ENCODE data around the gene TTLL8.
"Not testable (repeated sequence)": the region's sequence is repeated elsewhere in the genome, so short reads cannot be mapped to it uniquely, and the experiment has no call there.

TTLL8 gene

GRCh38 chr22:50089682-50090411 lies 31.7 kb upstream of the TTLL8 start, which contains the start of gene MOV10L1:
Gene MOV10L1, plus strand, starts transcription at chr22:50090006. Its CDS starts 83 bp downstream, at chr22:50090089.
- peaks cover 8% of the 10 kb centered on the region for H3K4me1 ChIP-seq (ENCODE audit: insufficient read depth, low read length)
- H3K27me3 ChIP-seq (ENCODE audit: insufficient read depth, low read length) = no peaks in the 10 kb centered on the region; the same call in 1 of the 2 replicates
- 94% methylated on average over 83 of the region's 83 CpGs for WGBS
- no peak within 1 kb of the TSS for H3K9ac ChIP-seq (ENCODE audit: low read depth, low read length)
- H3K27ac ChIP-seq (ENCODE audit: low read depth, low read length) = no peak within 1 kb of the TSS
- H3K36me3 ChIP-seq (ENCODE audit: insufficient read depth, low read length) = no peaks in the 10 kb centered on the region
- no peaks in the 10 kb centered on the region for H3K9me3 ChIP-seq (ENCODE audit: insufficient read depth, low read depth, low read length)
- H3K4me3 ChIP-seq (ENCODE audit: low read length) = no peak within 1 kb of the TSS

GRCh38 chr22:50089231-50089630 lies 31.1 kb upstream of the TTLL8 start:
- no peak overlapping the region for H3K9ac ChIP-seq (ENCODE audit: low read depth, low read length)
- H3K4me1 ChIP-seq (ENCODE audit: insufficient read depth, low read length) = peaks cover 12% of the 10 kb centered on the region
- WGBS = 94% methylated on average over 11 of the region's 11 CpGs
- no peaks in the 10 kb centered on the region; the same call in 1 of the 2 replicates for H3K27me3 ChIP-seq (ENCODE audit: insufficient read depth, low read length)
- no peaks in the 10 kb centered on the region for H3K9me3 ChIP-seq (ENCODE audit: insufficient read depth, low read depth, low read length)
- H3K27ac ChIP-seq (ENCODE audit: low read depth, low read length) = no peak overlapping the region
- H3K4me3 ChIP-seq (ENCODE audit: low read length) = no peak overlapping the region
- H3K36me3 ChIP-seq (ENCODE audit: insufficient read depth, low read length) = no peaks in the 10 kb centered on the region

GRCh38 chr22:50088096-50088495 lies 30.0 kb upstream of the TTLL8 start:
- Histone ChIP-seq H3K36me3 (ENCODE audit: insufficient read depth, low read length) (no peaks in the 10 kb centered on the region), H3K4me3 (ENCODE audit: low read length) (no peak overlapping the region), H3K4me1 (ENCODE audit: insufficient read depth, low read length) (peaks cover 12% of the 10 kb centered on the region), H3K9me3 (ENCODE audit: insufficient read depth, low read depth, low read length) (no peaks in the 10 kb centered on the region), H3K27ac (ENCODE audit: low read depth, low read length) (no peak overlapping the region), H3K27me3 (ENCODE audit: insufficient read depth, low read length) (no peaks in the 10 kb centered on the region; the same call in 1 of the 2 replicates), H3K9ac (ENCODE audit: low read depth, low read length) (no peak overlapping the region)
- 94% methylated on average over 11 of the region's 12 CpGs for WGBS

GRCh38 chr22:50087646-50088045 lies 29.5 kb upstream of the TTLL8 start:
- H3K27ac ChIP-seq (ENCODE audit: low read depth, low read length) = no peak overlapping the region
- no peaks in the 10 kb centered on the region for H3K36me3 ChIP-seq (ENCODE audit: insufficient read depth, low read length)
- no peaks in the 10 kb centered on the region for H3K9me3 ChIP-seq (ENCODE audit: insufficient read depth, low read depth, low read length)
- no peaks in the 10 kb centered on the region; the same call in 1 of the 2 replicates for H3K27me3 ChIP-seq (ENCODE audit: insufficient read depth, low read length)
- 95% methylated on average over 12 of the region's 12 CpGs for WGBS
- H3K9ac ChIP-seq (ENCODE audit: low read depth, low read length) = no peak overlapping the region
- H3K4me1 ChIP-seq (ENCODE audit: insufficient read depth, low read length) = peaks cover 12% of the 10 kb centered on the region
- H3K4me3 ChIP-seq (ENCODE audit: low read length) = no peak overlapping the region

GRCh38 chr22:50086975-50087374 lies 28.9 kb upstream of the TTLL8 start:
- not testable (repeated sequence) for H3K27ac ChIP-seq (ENCODE audit: low read depth, low read length); H3K4me3 ChIP-seq (ENCODE audit: low read length); H3K9me3 ChIP-seq (ENCODE audit: insufficient read depth, low read depth, low read length); H3K27me3 ChIP-seq (ENCODE audit: insufficient read depth, low read length); H3K36me3 ChIP-seq (ENCODE audit: insufficient read depth, low read length); H3K9ac ChIP-seq (ENCODE audit: low read depth, low read length)
- WGBS = 91% methylated on average over 4 of the region's 4 CpGs
- H3K4me1 ChIP-seq (ENCODE audit: insufficient read depth, low read length) = peaks cover 12% of the 10 kb centered on the region

GRCh38 chr22:50086526-50086925 lies 28.4 kb upstream of the TTLL8 start:
- H3K9ac ChIP-seq (ENCODE audit: low read depth, low read length) = no peak overlapping the region
- H3K9me3 ChIP-seq (ENCODE audit: insufficient read depth, low read depth, low read length) = no peaks in the 10 kb centered on the region
- H3K27me3 ChIP-seq (ENCODE audit: insufficient read depth, low read length) = no peaks in the 10 kb centered on the region; the same call in 1 of the 2 replicates
- no peak overlapping the region for H3K4me3 ChIP-seq (ENCODE audit: low read length)
- H3K4me1 ChIP-seq (ENCODE audit: insufficient read depth, low read length) = peaks cover 12% of the 10 kb centered on the region
- H3K36me3 ChIP-seq (ENCODE audit: insufficient read depth, low read length) = no peaks in the 10 kb centered on the region
- H3K27ac ChIP-seq (ENCODE audit: low read depth, low read length) = no peak overlapping the region
- WGBS = 90% methylated on average over 2 of the region's 5 CpGs

GRCh38 chr22:50085211-50085972 lies 27.3 kb upstream of the TTLL8 start, which contains the start of gene MLC1:
Gene MLC1, minus strand, starts transcription at chr22:50085426. Its CDS starts 524 bp downstream, at chr22:50084902.
- Histone ChIP-seq H3K36me3 (ENCODE audit: insufficient read depth, low read length) (no peaks in the 10 kb centered on the region), H3K4me1 (ENCODE audit: insufficient read depth, low read length) (peaks cover 12% of the 10 kb centered on the region), H3K9ac (ENCODE audit: low read depth, low read length) (no peak within 1 kb of the TSS), H3K9me3 (ENCODE audit: insufficient read depth, low read depth, low read length) (no peaks in the 10 kb centered on the region), H3K27ac (ENCODE audit: low read depth, low read length) (no peak within 1 kb of the TSS), H3K4me3 (ENCODE audit: low read length) (no peak within 1 kb of the TSS), H3K27me3 (ENCODE audit: insufficient read depth, low read length) (no peaks in the 10 kb centered on the region)
- 59% methylated on average over 29 of the region's 29 CpGs for whole genome bisulfite sequencing

GRCh38 chr22:50084614-50085021 lies 26.5 kb upstream of the TTLL8 start:
- 90% methylated on average over 16 of the region's 16 CpGs for WGBS
- Histone ChIP-seq H3K9me3 (ENCODE audit: insufficient read depth, low read depth, low read length) (no peaks in the 10 kb centered on the region), H3K27me3 (ENCODE audit: insufficient read depth, low read length) (no peaks in the 10 kb centered on the region), H3K36me3 (ENCODE audit: insufficient read depth, low read length) (no peaks in the 10 kb centered on the region), H3K4me3 (ENCODE audit: low read length) (no peak overlapping the region), H3K9ac (ENCODE audit: low read depth, low read length) (no peak overlapping the region), H3K4me1 (ENCODE audit: insufficient read depth, low read length) (peaks cover 12% of the 10 kb centered on the region), H3K27ac (ENCODE audit: low read depth, low read length) (no peak overlapping the region)

- Histone ChIP-seq H3K9me3 (ENCODE audit: insufficient read depth, low read depth, low read length) (no peaks in the 10 kb centered on the region), H3K9ac (ENCODE audit: low read depth, low read length) (no peak overlapping the region), H3K27ac (ENCODE audit: low read depth, low read length) (no peak overlapping the region), H3K27me3 (ENCODE audit: insufficient read depth, low read length) (no peaks in the 10 kb centered on the region), H3K4me3 (ENCODE audit: low read length) (no peak overlapping the region), H3K4me1 (ENCODE audit: insufficient read depth, low read length) (peaks cover 12% of the 10 kb centered on the region), H3K36me3 (ENCODE audit: insufficient read depth, low read length) (no peaks in the 10 kb centered on the region)
- WGBS = 90% methylated on average over 10 of the region's 10 CpGs
Observed at GRCh38 chr22:50084080-50084477, 26.0 kb upstream of the TTLL8 start.

GRCh38 chr22:50083462-50084079 lies 25.5 kb upstream of the TTLL8 start:
- Histone ChIP-seq H3K27ac (ENCODE audit: low read depth, low read length) (no peak overlapping the region), H3K9me3 (ENCODE audit: insufficient read depth, low read depth, low read length) (no peaks in the 10 kb centered on the region), H3K27me3 (ENCODE audit: insufficient read depth, low read length) (no peaks in the 10 kb centered on the region), H3K9ac (ENCODE audit: low read depth, low read length) (no peak overlapping the region), H3K4me3 (ENCODE audit: low read length) (no peak overlapping the region), H3K4me1 (ENCODE audit: insufficient read depth, low read length) (peaks cover 12% of the 10 kb centered on the region), H3K36me3 (ENCODE audit: insufficient read depth, low read length) (no peaks in the 10 kb centered on the region)
- WGBS = 90% methylated on average over 18 of the region's 18 CpGs

GRCh38 chr22:50082961-50083461 lies 24.9 kb upstream of the TTLL8 start:
- Histone ChIP-seq H3K27ac (ENCODE audit: low read depth, low read length) (no peak overlapping the region), H3K36me3 (ENCODE audit: insufficient read depth, low read length) (no peaks in the 10 kb centered on the region)
- 93% methylated on average over 21 of the region's 21 CpGs for WGBS

More at GRCh38 chr22:50082961-50083461, 24.9 kb upstream of the TTLL8 start:
- no peak overlapping the region for H3K9ac ChIP-seq (ENCODE audit: low read depth, low read length)
- no peaks in the 10 kb centered on the region for H3K9me3 ChIP-seq (ENCODE audit: insufficient read depth, low read depth, low read length)
- H3K4me1 ChIP-seq (ENCODE audit: insufficient read depth, low read length) = peaks cover 12% of the 10 kb centered on the region
- H3K27me3 ChIP-seq (ENCODE audit: insufficient read depth, low read length) = no peaks in the 10 kb centered on the region
- no peak overlapping the region for H3K4me3 ChIP-seq (ENCODE audit: low read length)
